Thoracic aorta (tissue), 2 donors: Measurements from ENCODE around the gene IL31. TPM values are rescaled to one million over a fixed set of nuclear protein-coding genes. Genes with fewer than 3 reads are reported as not detected.
A peak's percentile ranks its signal among the peaks of the same experiment; 100 is the strongest.
"Not testable (repeated sequence)": the region's sequence is repeated elsewhere in the genome, so short reads cannot be mapped to it uniquely, and the experiment has no call there.

ENCODE experiments used
- ATAC-seq: fragments of 150-250 bp; one replicate; pipeline ENCODE4 v1.8.0; 2017; ENCODE audit warnings: low read depth; ENCODE audit not compliant: insufficient number of reproducible peaks, low FRiP score
- DNase-seq: peaks from one replicate; pipeline ENCODE4 v3.0.0-alpha.2; 2020; ENCODE audit warnings: low spot score
- H3K27ac ChIP-seq, 2 donors: fragments of 200-600 bp; sonication (generic); 1 replicate in 1 of 2; 2 replicates in 1 of 2; pipeline ENCODE4 v1.5.1; 2016; ENCODE audit warnings: mild to moderate bottlenecking in 2 of 2, moderate library complexity in 2 of 2
- H3K27me3 ChIP-seq: fragments of 200-600 bp; sonication (generic); replicated peaks from 2 replicates; pipeline ENCODE4 v1.6.0; 2016; ENCODE audit warnings: mild to moderate bottlenecking; ENCODE audit not compliant: insufficient read depth
- H3K36me3 ChIP-seq: fragments of 200-600 bp; sonication (generic); one replicate; pipeline ENCODE4 v1.5.1; 2016
- H3K4me1 ChIP-seq, 2 donors: fragments of 200-600 bp; sonication (generic); 1 replicate in 1 of 2; 2 replicates in 1 of 2; pipeline versions ENCODE4 v1.5.1 to v1.6.0; 2016; ENCODE audit warnings: low read depth in 2 of 2, mild to moderate bottlenecking in 1 of 2; ENCODE audit not compliant: control insufficient read depth in 1 of 2
- H3K4me3 ChIP-seq: fragments of 200-600 bp; sonication (generic); 2 replicates; pipeline ENCODE4 v1.5.1; 2016; ENCODE audit warnings: mild to moderate bottlenecking
- H3K9me3 ChIP-seq: fragments of 200-600 bp; sonication (generic); 2 replicates; pipeline ENCODE4 v1.5.1; 2016
- total RNA-seq, 2 donors: library from RNA; depleted of rRNA; stranded (reverse); fragments of >200 nt; gene quantifications; one replicate each; pipeline versions ENCODE4 v1.1.0 to v1.2.3, GENCODE V29; 2016
- TF ChIP-seq, protein P1 (sequence below): fragments of 200-600 bp; sonication (generic); IDR thresholded peaks from one replicate; pipeline ENCODE4 v1.5.1; 2019; ENCODE audit warnings: antibody characterized with exemption

IL31 gene
- total RNA-seq, 2 donors from 2014 or later = not detected

DNA sequence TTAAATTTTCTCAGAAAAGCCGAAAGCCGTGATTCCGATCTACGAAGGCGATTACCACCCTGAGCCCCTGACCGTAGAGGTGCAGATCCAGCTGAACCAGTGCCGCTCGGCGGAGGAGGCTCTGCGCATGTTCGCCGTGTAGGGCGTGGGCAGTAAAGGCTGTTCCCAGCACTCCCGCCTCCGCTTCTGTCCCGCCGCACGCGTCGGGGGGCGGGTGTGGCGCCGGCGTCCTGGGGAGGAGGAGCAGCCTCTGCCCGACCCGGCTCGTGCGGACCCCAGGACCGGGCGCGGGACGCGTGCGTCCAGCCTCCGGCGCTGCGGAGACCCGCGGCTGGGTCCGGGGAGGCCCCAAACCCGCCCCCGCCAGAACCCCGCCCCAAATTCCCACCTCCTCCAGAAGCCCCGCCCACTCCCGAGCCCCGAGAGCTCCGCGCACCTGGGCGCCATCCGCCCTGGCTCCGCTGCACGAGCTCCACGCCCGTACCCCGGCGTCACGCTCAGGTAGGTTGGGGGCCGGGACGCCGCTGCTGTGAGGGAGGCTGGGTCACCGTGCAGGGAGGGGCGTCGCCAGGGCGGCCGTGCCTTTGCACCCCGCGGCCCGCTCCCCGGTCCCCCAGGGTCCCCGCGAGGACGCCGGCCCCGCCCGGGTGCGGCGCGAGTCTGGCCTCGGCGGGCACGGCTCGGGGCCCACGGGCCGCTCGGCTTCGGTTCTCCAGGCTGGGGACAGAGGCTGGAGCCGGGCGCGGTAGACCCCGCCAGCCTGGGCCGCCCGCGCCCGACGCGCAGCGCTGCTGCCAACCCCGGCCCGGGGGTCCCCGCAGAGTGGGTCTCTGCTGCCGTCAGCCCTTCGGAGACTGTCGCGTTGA, 29.5 kb upstream of the IL31 start, which contains the start of gene B3GNT4:
Gene B3GNT4 (plus strand): TSS at position 409 of the 866 bp plus-strand sequence. CDS start 910 bp downstream, outside the sequence.
- Histone ChIP-seq H3K4me1 (peaks cover 8 to 12% of the 10 kb centered on the region in 2 donors), H3K27ac (no peak within 1 kb of the TSS), H3K4me3 (peak within 1 kb of the TSS; percentile 79), H3K36me3 (peaks cover 7% of the 10 kb centered on the region), H3K9me3 (no peaks in the 10 kb centered on the region), H3K27me3 (no peaks in the 10 kb centered on the region)
- TF ChIP-seq, protein P1, sequence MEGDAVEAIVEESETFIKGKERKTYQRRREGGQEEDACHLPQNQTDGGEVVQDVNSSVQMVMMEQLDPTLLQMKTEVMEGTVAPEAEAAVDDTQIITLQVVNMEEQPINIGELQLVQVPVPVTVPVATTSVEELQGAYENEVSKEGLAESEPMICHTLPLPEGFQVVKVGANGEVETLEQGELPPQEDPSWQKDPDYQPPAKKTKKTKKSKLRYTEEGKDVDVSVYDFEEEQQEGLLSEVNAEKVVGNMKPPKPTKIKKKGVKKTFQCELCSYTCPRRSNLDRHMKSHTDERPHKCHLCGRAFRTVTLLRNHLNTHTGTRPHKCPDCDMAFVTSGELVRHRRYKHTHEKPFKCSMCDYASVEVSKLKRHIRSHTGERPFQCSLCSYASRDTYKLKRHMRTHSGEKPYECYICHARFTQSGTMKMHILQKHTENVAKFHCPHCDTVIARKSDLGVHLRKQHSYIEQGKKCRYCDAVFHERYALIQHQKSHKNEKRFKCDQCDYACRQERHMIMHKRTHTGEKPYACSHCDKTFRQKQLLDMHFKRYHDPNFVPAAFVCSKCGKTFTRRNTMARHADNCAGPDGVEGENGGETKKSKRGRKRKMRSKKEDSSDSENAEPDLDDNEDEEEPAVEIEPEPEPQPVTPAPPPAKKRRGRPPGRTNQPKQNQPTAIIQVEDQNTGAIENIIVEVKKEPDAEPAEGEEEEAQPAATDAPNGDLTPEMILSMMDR = no peak
- ATAC-seq (no peak), DNase-seq (no peak)

GRCh38 chr12:122202811-122203210, 28.8 kb upstream of the IL31 start:
- Histone ChIP-seq H3K4me3 (peak overlapping the region; percentile 79), H3K4me1 (peaks cover 8 to 12% of the 10 kb centered on the region in 2 donors)
- H3K27ac ChIP-seq, H3K9me3 ChIP-seq, ATAC-seq, H3K27me3 ChIP-seq, H3K36me3 ChIP-seq, DNase-seq: not testable (repeated sequence)

GRCh38 chr12:122202017-122202416, 28.0 kb upstream of the IL31 start:
- Histone ChIP-seq H3K4me1 (peaks cover 8 to 12% of the 10 kb centered on the region in 2 donors), H3K27ac (no peak overlapping the region), H3K27me3 (no peaks in the 10 kb centered on the region), H3K36me3 (no peaks in the 10 kb centered on the region), H3K9me3 (no peaks in the 10 kb centered on the region), H3K4me3 (no peak overlapping the region)
- no peak for ATAC-seq
- TF ChIP-seq, protein P1 = no peak
- no peak for DNase-seq

DNA sequence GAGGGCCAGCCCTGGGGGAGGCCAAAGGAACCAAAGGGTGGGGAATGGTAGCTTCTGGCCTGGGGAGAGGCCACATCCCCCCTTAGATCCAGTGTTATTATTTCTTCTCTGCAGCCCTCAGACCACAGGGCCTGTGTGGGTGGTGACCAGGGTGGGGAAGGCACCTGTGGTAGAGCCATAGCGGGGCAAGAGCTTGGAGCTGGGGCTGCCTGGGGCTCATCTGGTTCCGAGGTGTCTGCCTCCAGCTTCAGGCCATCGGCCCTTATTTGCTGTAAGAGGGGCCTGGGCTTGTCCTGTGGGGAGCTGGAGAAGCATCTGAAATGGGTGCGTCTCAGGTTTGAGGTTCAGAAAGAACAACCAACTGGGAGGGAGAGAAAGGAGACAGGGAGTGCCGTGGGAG, 27.4 kb upstream of the IL31 start:
- H3K4me1 ChIP-seq = peaks cover 8 to 12% of the 10 kb centered on the region in 2 donors
- ATAC-seq = no peak
- no peaks in the 10 kb centered on the region for H3K36me3 ChIP-seq
- H3K27ac ChIP-seq = no peak overlapping the region
- H3K4me3 ChIP-seq = no peak overlapping the region
- H3K9me3 ChIP-seq = no peaks in the 10 kb centered on the region
- no peaks in the 10 kb centered on the region for H3K27me3 ChIP-seq
- no peak for DNase-seq
- TF ChIP-seq, protein P1 = no peak

- H3K27me3 ChIP-seq = no peaks in the 10 kb centered on the region
- no peaks in the 10 kb centered on the region for H3K9me3 ChIP-seq
- H3K4me3 ChIP-seq = no peak overlapping the region
- TF ChIP-seq, protein P1 = no peak
- no peak for DNase-seq
- H3K27ac ChIP-seq = no peak overlapping the region
- ATAC-seq = no peak
- peaks cover 8 to 12% of the 10 kb centered on the region in 2 donors for H3K4me1 ChIP-seq
- no peaks in the 10 kb centered on the region for H3K36me3 ChIP-seq
Measured at GRCh38 chr12:122200541-122201175, 26.6 kb upstream of the IL31 start.
